Stimulated activated memory B cell treated with anti-CD40 and anti-IgM and Interleukin-4, amounts not matched to agents 10 μg/mL and 1 μg/mL and 100 μg/mL, for 72 hours (primary cell): ENCODE results near the gene AP5B1.

Experiments used
- ATAC-seq: fragments of 150-1000 bp; cut with Tn5 transposase; 2 replicates; pipeline ENCODE4 v1.10.0; 2021
- H3K27ac Mint-ChIP-seq: one replicate; pipeline ENCODE4 v1.8.0; 2022; ENCODE audit warnings: mild to moderate bottlenecking, mixed read lengths
- H3K27me3 Mint-ChIP-seq: one replicate; pipeline ENCODE4 v1.8.0; 2022; ENCODE audit warnings: mixed read lengths
- H3K36me3 Mint-ChIP-seq: one replicate; pipeline ENCODE4 v1.8.0; 2022; ENCODE audit warnings: mixed read lengths
- H3K4me1 Mint-ChIP-seq: one replicate; pipeline ENCODE4 v1.8.0; 2022; ENCODE audit warnings: mixed read lengths
- H3K4me3 Mint-ChIP-seq: one replicate; pipeline ENCODE4 v1.8.0; 2022; ENCODE audit warnings: mild to moderate bottlenecking, moderate library complexity, mixed read lengths
- H3K9me3 Mint-ChIP-seq: one replicate; pipeline ENCODE4 v1.8.0; 2022; ENCODE audit warnings: mixed read lengths

Gene AP5B1

DNA sequence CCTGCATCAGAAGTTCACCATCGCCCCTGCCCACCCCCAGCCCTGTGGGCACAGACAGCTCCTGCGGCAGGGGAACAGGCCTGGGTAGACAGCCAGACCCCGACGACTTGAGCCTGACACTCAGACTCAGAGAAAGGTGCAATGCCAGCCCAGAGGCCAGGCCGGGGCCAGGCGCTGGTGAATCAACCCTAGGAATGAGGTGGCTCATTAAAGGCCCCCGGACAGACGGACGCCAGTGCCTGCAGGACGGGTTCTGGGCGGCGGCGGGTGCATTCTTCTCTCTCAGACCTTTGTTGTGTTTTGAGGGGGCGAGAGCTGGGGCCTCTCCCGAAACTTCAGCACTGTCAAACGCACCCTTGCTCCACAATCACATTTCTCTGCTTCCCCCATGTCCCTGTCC is 11.7 kb upstream of the AP5B1 start:
- Mint-ChIP-seq H3K9me3 (no peaks in the 10 kb centered on the region), H3K4me3 (no peak overlapping the region), H3K4me1 (peaks cover 28% of the 10 kb centered on the region), H3K27ac (peak overlapping the region; percentile 82), H3K27me3 (peaks cover 56% of the 10 kb centered on the region), H3K36me3 (no peaks in the 10 kb centered on the region)
- ATAC-seq, result no peak

DNA sequence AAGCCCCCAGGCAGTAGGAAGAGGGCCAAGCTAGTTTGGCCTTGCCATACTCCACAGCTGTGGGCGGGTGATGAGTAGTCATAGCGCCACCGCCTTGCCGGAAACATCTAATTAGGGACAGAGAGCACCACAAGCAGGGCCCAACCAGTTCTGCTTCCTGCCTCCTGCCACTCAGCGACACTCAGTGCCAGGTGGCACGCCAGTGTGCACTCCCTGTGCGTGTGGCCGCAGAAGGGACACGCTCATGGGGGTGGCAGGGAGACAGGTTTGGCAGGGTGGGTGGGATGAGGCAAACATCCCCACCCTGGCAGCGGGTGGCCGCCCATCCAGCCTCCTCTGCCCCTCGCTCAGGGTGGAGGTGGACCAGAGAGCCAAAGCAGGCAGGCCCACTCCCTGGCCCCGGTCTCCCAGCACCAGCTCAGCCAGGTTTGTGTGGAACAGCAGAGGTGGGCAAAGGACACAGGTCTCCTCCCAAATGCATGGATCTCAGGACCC is 11.0 kb upstream of the AP5B1 start:
- Mint-ChIP-seq H3K4me3 (no peak overlapping the region), H3K27me3 (peaks cover 56% of the 10 kb centered on the region), H3K36me3 (no peaks in the 10 kb centered on the region), H3K4me1 (peaks cover 34% of the 10 kb centered on the region), H3K9me3 (no peaks in the 10 kb centered on the region), H3K27ac (peak overlapping the region; percentile 82)
- ATAC-seq, result peak; percentile 94

- Mint-ChIP-seq H3K4me1 (peaks cover 36% of the 10 kb centered on the region), H3K27me3 (peaks cover 49% of the 10 kb centered on the region), H3K27ac (peak overlapping the region; percentile 82), H3K4me3 (no peak overlapping the region), H3K36me3 (no peaks in the 10 kb centered on the region), H3K9me3 (no peaks in the 10 kb centered on the region)
- ATAC-seq, result no peak
Observed at GRCh38 chr11:65790902-65791650, 10.3 kb upstream of the AP5B1 start.

GRCh38 chr11:65790104-65790901 is 9.5 kb upstream of the AP5B1 start:
- Mint-ChIP-seq H3K9me3 (no peaks in the 10 kb centered on the region), H3K36me3 (no peaks in the 10 kb centered on the region), H3K4me3 (no peak overlapping the region), H3K27me3 (peaks cover 45% of the 10 kb centered on the region), H3K27ac (peak overlapping the region; percentile 82), H3K4me1 (peaks cover 44% of the 10 kb centered on the region)
- ATAC-seq, result no peak

- no peaks in the 10 kb centered on the region for H3K36me3 Mint-ChIP-seq
- no peak for ATAC-seq
- peaks cover 45% of the 10 kb centered on the region for H3K4me1 Mint-ChIP-seq
- H3K27ac Mint-ChIP-seq, result no peak overlapping the region
- no peaks in the 10 kb centered on the region for H3K9me3 Mint-ChIP-seq
- H3K4me3 Mint-ChIP-seq, result no peak overlapping the region
- peaks cover 36% of the 10 kb centered on the region for H3K27me3 Mint-ChIP-seq
Observed at GRCh38 chr11:65789230-65790103, 8.7 kb upstream of the AP5B1 start.

DNA sequence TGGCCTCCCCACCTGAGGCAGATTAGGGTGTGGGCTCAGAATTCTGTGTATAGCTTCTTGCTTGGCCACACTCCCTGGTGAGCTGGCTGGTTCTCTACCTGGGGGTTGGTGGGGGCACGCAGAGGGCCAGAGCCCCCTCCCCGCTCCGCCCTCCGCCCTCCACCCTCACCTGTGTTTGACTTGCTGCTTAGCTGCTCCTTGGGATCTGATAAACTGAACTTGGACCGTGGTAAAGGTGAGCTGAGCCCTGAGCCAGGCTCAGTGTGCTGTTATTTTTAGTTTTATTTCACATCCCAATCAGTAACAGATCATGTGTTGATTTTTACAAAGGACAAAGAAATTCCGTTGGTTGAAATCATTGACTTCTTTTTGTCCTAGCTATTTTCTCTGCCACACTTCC is 8.0 kb upstream of the AP5B1 start:
- no peak for ATAC-seq
- Mint-ChIP-seq H3K27ac (no peak overlapping the region), H3K9me3 (no peaks in the 10 kb centered on the region), H3K4me1 (peaks cover 45% of the 10 kb centered on the region), H3K27me3 (peaks cover 36% of the 10 kb centered on the region), H3K36me3 (no peaks in the 10 kb centered on the region), H3K4me3 (no peak overlapping the region)

DNA sequence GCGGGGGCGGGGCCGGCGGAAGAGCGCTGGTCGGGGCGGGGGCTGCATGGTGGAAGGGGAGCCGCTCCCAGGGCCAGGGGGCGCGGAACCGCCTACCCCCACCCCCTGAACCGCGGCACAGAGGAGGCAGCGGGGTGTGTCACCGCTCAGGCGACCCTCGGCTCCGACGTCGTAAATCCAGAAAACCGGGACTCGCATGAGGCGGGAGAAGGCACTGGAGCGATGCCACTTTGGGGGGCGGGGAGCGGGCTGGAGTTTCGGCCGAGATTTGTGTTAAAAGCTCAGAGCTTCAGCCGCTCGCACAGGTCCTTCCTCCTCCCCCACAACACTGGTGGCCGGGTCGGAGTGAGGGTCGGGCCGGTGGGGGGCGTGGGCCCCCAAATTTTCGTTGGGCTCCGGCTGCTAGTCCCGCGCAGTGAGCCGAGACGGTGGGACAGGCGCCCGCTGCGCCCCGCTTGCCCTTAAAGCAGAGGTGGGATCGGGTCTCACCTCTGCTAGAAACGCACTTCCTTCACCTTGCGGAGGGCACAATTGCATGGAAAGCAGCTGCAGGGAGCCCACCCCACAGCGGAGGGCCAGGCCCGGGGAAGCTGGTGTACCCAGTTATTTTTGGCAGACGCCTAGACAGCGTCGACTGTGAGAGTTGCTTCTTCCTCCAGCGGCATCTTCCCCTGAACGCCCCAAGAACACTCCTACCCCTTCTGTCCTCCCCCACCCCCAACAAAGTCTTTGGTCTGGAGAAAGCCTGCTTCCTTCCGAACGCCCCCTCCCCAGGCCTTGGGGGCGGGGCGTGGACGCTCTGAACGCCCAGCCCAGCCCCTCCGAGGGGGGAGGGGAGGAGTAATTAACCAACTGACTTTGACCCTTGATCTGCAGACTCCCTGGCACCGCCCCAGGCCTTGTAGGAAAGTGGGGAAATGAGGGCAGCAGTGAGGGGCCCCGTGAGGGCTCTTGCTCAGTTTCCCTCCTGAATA is 7.2 kb upstream of the AP5B1 start:
- H3K27me3 Mint-ChIP-seq, result peaks cover 36% of the 10 kb centered on the region

DNA sequence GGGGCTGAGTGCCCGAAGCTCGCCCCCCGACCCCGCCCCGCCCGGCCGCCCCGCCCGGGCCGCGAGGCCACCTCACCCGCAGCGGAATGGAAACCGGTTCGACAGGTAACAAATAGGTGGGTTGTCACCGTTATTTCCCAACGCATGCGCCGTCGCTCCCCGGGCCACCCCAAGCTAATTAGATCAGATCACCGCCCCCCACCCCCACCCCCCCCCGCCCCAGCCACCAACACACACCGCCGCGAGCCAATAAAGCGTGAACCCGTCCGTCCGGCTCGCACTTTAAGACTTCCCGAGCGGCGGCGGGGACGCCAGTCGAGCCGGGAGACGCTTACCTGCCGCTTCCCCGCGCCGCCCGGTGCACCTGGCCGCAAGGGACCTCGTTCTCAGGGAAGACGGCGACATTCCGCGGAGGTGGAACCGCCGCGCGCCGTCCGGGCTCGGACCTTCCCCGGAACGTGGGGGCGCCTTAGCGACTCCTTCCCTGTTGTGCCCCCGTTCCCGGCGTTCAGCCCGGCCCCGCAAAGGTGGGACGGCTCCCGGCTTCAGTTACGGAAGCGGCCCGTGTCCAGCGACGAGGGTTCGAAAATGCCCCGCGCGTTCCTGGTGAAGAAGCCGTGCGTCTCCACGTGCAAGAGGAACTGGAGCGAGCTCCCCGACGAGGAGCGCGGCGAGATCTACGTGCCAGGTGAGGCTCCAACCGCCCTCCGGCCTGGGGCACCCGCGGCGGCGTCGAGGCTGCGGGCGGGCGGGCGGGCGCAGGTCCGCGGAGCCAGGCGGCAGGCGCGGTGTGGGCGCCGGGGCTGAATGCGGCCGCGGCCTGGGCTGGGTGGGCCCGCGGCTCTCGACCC is 6.2 kb upstream of the AP5B1 start, which contains the start of gene OVOL1:
Gene OVOL1 (plus strand): TSS at position 278 of the 851 bp plus-strand sequence. CDS start 311 bp downstream, at position 589.
- H3K27ac Mint-ChIP-seq, result peak within 1 kb of the TSS; percentile 83
- H3K36me3 Mint-ChIP-seq, result no peaks in the 10 kb centered on the region
- peaks cover 54% of the 10 kb centered on the region for H3K4me1 Mint-ChIP-seq
- ATAC-seq, result no peak
- H3K4me3 Mint-ChIP-seq, result peak within 1 kb of the TSS; percentile 82
- H3K27me3 Mint-ChIP-seq, result peaks cover 36% of the 10 kb centered on the region
- no peaks in the 10 kb centered on the region for H3K9me3 Mint-ChIP-seq

More for the DNA sequence above, 7.2 kb upstream of the AP5B1 start:
- Mint-ChIP-seq H3K9me3 (no peaks in the 10 kb centered on the region), H3K4me1 (peaks cover 49% of the 10 kb centered on the region), H3K36me3 (no peaks in the 10 kb centered on the region), H3K4me3 (peak overlapping the region; percentile 79), H3K27ac (peak overlapping the region; percentile 83)
- no peak for ATAC-seq

GRCh38 chr11:65786008-65786785 is 5.4 kb upstream of the AP5B1 start:
- peaks cover 35% of the 10 kb centered on the region for H3K27me3 Mint-ChIP-seq
- no peak for ATAC-seq
- peak overlapping the region; percentile 55 for H3K4me3 Mint-ChIP-seq
- H3K4me1 Mint-ChIP-seq, result peaks cover 46% of the 10 kb centered on the region
- H3K9me3 Mint-ChIP-seq, result no peaks in the 10 kb centered on the region
- peak overlapping the region; percentile 83 for H3K27ac Mint-ChIP-seq
- no peaks in the 10 kb centered on the region for H3K36me3 Mint-ChIP-seq

DNA sequence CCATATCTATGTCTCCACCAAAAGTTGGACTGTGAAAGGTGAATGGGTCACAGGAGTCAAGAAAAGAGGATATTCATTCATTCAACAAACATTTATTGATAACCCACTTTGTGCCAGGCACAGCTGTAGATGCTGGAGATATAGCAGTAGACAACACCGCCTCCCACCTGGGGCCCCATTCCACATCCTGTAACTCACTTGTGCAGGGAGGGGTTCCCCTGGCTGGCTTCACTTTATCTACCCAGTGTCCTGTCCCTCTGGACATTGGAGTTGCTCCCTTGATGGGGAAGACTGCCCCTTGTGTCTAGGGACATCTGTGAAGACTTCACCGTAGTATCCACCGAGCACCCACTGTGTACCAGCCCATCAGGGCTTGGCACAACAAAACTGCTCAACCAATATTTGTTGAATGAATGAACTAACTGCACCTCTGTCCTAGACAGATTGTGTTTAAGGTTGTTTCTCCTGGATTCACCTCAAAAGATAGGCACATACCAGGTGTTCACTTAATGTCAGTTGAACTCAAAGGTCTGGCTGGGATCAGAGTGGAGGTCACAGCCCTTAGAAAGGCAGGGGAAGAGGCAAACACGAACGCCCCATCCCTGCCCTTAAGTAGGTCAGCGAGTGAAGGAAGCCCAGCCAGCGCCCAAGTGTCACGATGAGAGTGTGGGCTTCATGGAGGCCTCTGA is 4.7 kb upstream of the AP5B1 start:
- H3K27me3 Mint-ChIP-seq, result peaks cover 28% of the 10 kb centered on the region
- ATAC-seq, result no peak
- no peak overlapping the region for H3K27ac Mint-ChIP-seq
- H3K9me3 Mint-ChIP-seq, result no peaks in the 10 kb centered on the region
- H3K4me3 Mint-ChIP-seq, result peak overlapping the region; percentile 55
- H3K36me3 Mint-ChIP-seq, result no peaks in the 10 kb centered on the region
- H3K4me1 Mint-ChIP-seq, result peaks cover 41% of the 10 kb centered on the region

DNA sequence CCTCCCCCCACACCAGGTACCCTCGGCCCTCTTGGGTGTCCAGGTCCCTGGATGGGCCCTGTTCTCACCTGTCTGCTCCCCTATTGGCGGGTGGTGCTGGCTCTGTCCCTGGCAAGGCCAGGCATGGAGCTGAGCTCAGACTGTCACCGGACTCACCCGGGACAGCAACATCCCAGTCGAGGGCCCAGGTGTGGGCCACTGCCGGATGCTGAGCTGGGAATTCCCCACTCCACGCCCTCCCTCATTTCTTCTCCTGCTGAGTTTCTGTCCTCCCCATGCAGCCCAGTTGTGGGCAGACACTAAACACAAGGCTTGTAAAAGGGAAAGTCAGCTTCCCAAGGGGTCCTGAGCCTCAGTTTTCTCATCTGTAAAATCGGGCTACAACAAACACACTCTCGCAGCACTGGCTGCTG is 2.0 kb upstream of the AP5B1 start:
- no peak overlapping the region for H3K4me3 Mint-ChIP-seq
- H3K9me3 Mint-ChIP-seq, result no peaks in the 10 kb centered on the region
- H3K4me1 Mint-ChIP-seq, result peaks cover 47% of the 10 kb centered on the region
- ATAC-seq, result no peak
- H3K27ac Mint-ChIP-seq, result peak overlapping the region; percentile 29
- H3K36me3 Mint-ChIP-seq, result peaks cover 3% of the 10 kb centered on the region
- peaks cover 11% of the 10 kb centered on the region for H3K27me3 Mint-ChIP-seq
